NT2/D1 (cell line): ENCODE results near the gene HELZ2.

ENCODE experiments used
- YY1 ChIP-seq: IDR thresholded peaks from 2 replicates; pipeline ENCODE4 v1.6.1; 2011; ENCODE audit not compliant: insufficient read length, insufficient read depth
- ZNF274 ChIP-seq: IDR thresholded peaks from 2 replicates; pipeline ENCODE4 v1.6.1; 2011; ENCODE audit warnings: mild to moderate bottlenecking, low read depth, low read length

- no peak for TF ChIP-seq ZNF274
- TF ChIP-seq YY1: no peak
Measured at GRCh38 chr20:63549019-63549418, 25.0 kb downstream of the HELZ2 start.
